H1 (cell line): ENCODE measurements around the gene ANK3. TPM values are rescaled to one million over a fixed set of nuclear protein-coding genes. Genes with fewer than 3 reads are reported as not detected.

Source experiments
- CTCF ChIA-PET: fragments of 300-600 bp; sonication (Branson Sonifier 250); formaldehyde crosslinking; loops from one replicate; lab custom pipeline; 2021; ENCODE audit not compliant: partially characterized antibody; lab: Charles Lee
- POLR2A ChIA-PET: fragments of 300-600 bp; sonication (Branson Sonifier 250); formaldehyde crosslinking; loops from one replicate; lab custom pipeline; 2021; ENCODE audit warnings: inconsistent platforms; ENCODE audit not compliant: partially characterized antibody; lab: Charles Lee
- DNase-seq, 2 experiments: peaks; one replicate each; pipeline versions ENCODE4 v3.0.0 to v3.0.0-alpha.2; 2010 to 2022; ENCODE audit warnings: low spot score in 2 of 2, low read depth in 1 of 2, mixed read lengths in 1 of 2
- FAIRE-seq: peaks from 2 replicates; lab custom pipeline; 2011; peaks lifted over from hg19 to GRCh38; lab: Jason Lieb, UNC
- H2AFZ ChIP-seq: 2 replicates; pipeline ENCODE4 v1.8.1; 2012; ENCODE audit warnings: low read length, inconsistent platforms
- H2AK5ac ChIP-seq: 2 replicates; pipeline ENCODE4 v1.6.1; 2013; ENCODE audit warnings: low read depth, low read length
- H2BK120ac ChIP-seq: replicated peaks from 2 replicates; pipeline ENCODE3; 2013; ENCODE audit warnings: low read depth, low read length, inconsistent platforms
- H2BK12ac ChIP-seq: 2 replicates; pipeline ENCODE4 v1.6.1; 2013; ENCODE audit warnings: low read depth, low read length
- H2BK15ac ChIP-seq: 2 replicates; pipeline ENCODE4 v1.6.1; 2013; ENCODE audit warnings: low read length
- H2BK20ac ChIP-seq: 2 replicates; pipeline ENCODE4 v1.6.1; 2013; ENCODE audit warnings: low read length
- H2BK5ac ChIP-seq: 2 replicates; pipeline ENCODE4 v1.6.1; 2013; ENCODE audit warnings: low read depth, low read length
- H3K14ac ChIP-seq: 2 replicates; pipeline ENCODE4 v1.6.1; 2013; ENCODE audit warnings: inconsistent platforms; ENCODE audit not compliant: insufficient read length
- H3K18ac ChIP-seq: 2 replicates; pipeline ENCODE4 v1.6.1; 2013; ENCODE audit warnings: low read length; ENCODE audit errors: extremely low read depth
- H3K23ac ChIP-seq: 2 replicates; pipeline ENCODE4 v1.6.1; 2013; ENCODE audit warnings: inconsistent platforms; ENCODE audit not compliant: insufficient read length
- H3K23me2 ChIP-seq: 2 replicates; pipeline ENCODE4 v1.6.1; 2013; ENCODE audit warnings: low read depth, low read length
- H3K27ac ChIP-seq: 2 replicates; pipeline ENCODE4 v1.6.1; 2011; ENCODE audit warnings: low read depth, low read length, inconsistent platforms
- H3K27me3 ChIP-seq, 4 experiments: replicated peaks in 1 of 4; 1 replicate in 1 of 4; 2 replicates in 3 of 4; pipeline versions ENCODE4 v1.6.1 to v1.8.1; 2011 to 2013; ENCODE audit warnings: low read length in 3 of 4, mild to moderate bottlenecking in 3 of 4, inconsistent platforms in 2 of 4, mixed read lengths in 2 of 4, moderate library complexity in 1 of 4; ENCODE audit not compliant: control insufficient read depth in 3 of 4, insufficient read depth in 3 of 4; ENCODE audit errors: extremely low read depth in 1 of 4
- H3K36me3 ChIP-seq, 4 experiments: 2 replicates each; pipeline versions ENCODE4 v1.6.1 to v1.8.1; 2011 to 2013; ENCODE audit warnings: mild to moderate bottlenecking in 4 of 4, low read length in 3 of 4, moderate library complexity in 2 of 4, control low read depth in 1 of 4, inconsistent platforms in 1 of 4; ENCODE audit not compliant: insufficient read depth in 4 of 4, control insufficient read depth in 2 of 4
- H3K4ac ChIP-seq: replicated peaks from 2 replicates; pipeline ENCODE3; 2013; ENCODE audit warnings: low read length, low read depth, mixed read lengths, inconsistent platforms; ENCODE audit not compliant: insufficient read length
- H3K4me1 ChIP-seq, 4 experiments: replicated peaks in 1 of 4; 1 replicate in 1 of 4; 2 replicates in 3 of 4; pipeline versions ENCODE4 v1.6.1 to v1.8.1; 2011 to 2013; ENCODE audit warnings: low read length in 3 of 4, inconsistent platforms in 2 of 4, mixed read lengths in 1 of 4; ENCODE audit not compliant: insufficient read depth in 4 of 4, control insufficient read depth in 3 of 4
- H3K4me2 ChIP-seq, 2 experiments: 2 replicates each; pipeline versions ENCODE4 v1.6.1 to v1.8.1; 2011 to 2013; ENCODE audit warnings: low read depth in 2 of 2, low read length in 2 of 2, control low read depth in 1 of 2, inconsistent platforms in 1 of 2, mild to moderate bottlenecking in 1 of 2; ENCODE audit not compliant: insufficient read depth in 1 of 2
- H3K4me3 ChIP-seq, 4 experiments: fragments of 200-600, 300-600 bp in 1 of 4; sonication (generic), shearing (Covaris generic), sonication (Bioruptor Twin) in 1 of 4; 2 replicates each; pipeline versions ENCODE4 v1.5.1 to v1.8.1; 2011 to 2016; ENCODE audit warnings: low read length in 4 of 4, low read depth in 3 of 4, control low read depth in 2 of 4, inconsistent platforms in 2 of 4, mild to moderate bottlenecking in 2 of 4, mixed read lengths in 1 of 4, moderate library complexity in 1 of 4; ENCODE audit not compliant: insufficient read depth in 2 of 4; ENCODE audit errors: extremely low read depth in 1 of 4
- H3K56ac ChIP-seq: replicated peaks from 2 replicates; pipeline ENCODE3; 2013; ENCODE audit warnings: low read depth, mild to moderate bottlenecking, mixed read lengths, low read length, inconsistent platforms; ENCODE audit not compliant: insufficient read length
- H3K79me1 ChIP-seq: 2 replicates; pipeline ENCODE4 v1.6.1; 2013; ENCODE audit warnings: low read depth, low read length, control low read depth
- H3K79me2 ChIP-seq, 2 experiments: 2 replicates each; pipeline versions ENCODE4 v1.6.1 to v1.8.1; 2012 to 2013; ENCODE audit warnings: low read length in 2 of 2, mild to moderate bottlenecking in 2 of 2, inconsistent platforms in 1 of 2; ENCODE audit not compliant: insufficient read depth in 2 of 2, control insufficient read depth in 1 of 2
- H3K9ac ChIP-seq, 4 experiments: replicated peaks in 1 of 4; 1 replicate in 1 of 4; 2 replicates in 3 of 4; pipeline versions ENCODE4 v1.6.1 to v1.8.1; 2011 to 2013; ENCODE audit warnings: low read depth in 3 of 4, low read length in 3 of 4, control low read depth in 2 of 4, mild to moderate bottlenecking in 2 of 4, moderate library complexity in 2 of 4, inconsistent platforms in 1 of 4; ENCODE audit errors: extremely low read depth in 1 of 4
- H3K9me3 ChIP-seq, 2 experiments: 2 replicates each; pipeline versions ENCODE4 v1.6.1 to v1.8.1; 2012 to 2013; ENCODE audit warnings: mild to moderate bottlenecking in 2 of 2, moderate library complexity in 2 of 2, control low read depth in 1 of 2, inconsistent platforms in 1 of 2, low read depth in 1 of 2, low read length in 1 of 2, mixed read lengths in 1 of 2; ENCODE audit not compliant: insufficient read depth in 2 of 2
- H4K20me1 ChIP-seq, 2 experiments: replicated peaks in 1 of 2; 2 replicates each; pipeline versions ENCODE3 to v1.8.1; 2011 to 2013; ENCODE audit warnings: inconsistent platforms in 2 of 2, low read length in 2 of 2, mild to moderate bottlenecking in 1 of 2; ENCODE audit not compliant: insufficient read depth in 2 of 2, control insufficient read depth in 1 of 2
- H4K5ac ChIP-seq: 2 replicates; pipeline ENCODE4 v1.6.1; 2013; ENCODE audit warnings: low read length, low read depth, mixed read lengths, inconsistent platforms; ENCODE audit not compliant: insufficient read length
- H4K8ac ChIP-seq: 2 replicates; pipeline ENCODE4 v1.8.0; 2013; ENCODE audit warnings: mild to moderate bottlenecking, moderate library complexity, low read length, inconsistent platforms; ENCODE audit not compliant: insufficient read depth; ENCODE audit errors: extremely low read depth
- H4K91ac ChIP-seq: replicated peaks from 2 replicates; pipeline ENCODE3; 2013; ENCODE audit warnings: low read length, mixed read lengths, inconsistent platforms; ENCODE audit not compliant: insufficient read length
- KDM5A ChIP-seq: fragments of 200-600 bp; IDR thresholded peaks from 2 replicates; pipeline ENCODE4 v1.7.1; 2012; ENCODE audit warnings: mild to moderate bottlenecking, low read length, inconsistent platforms, mixed read lengths
- WGBS, 2 experiments: shearing (Covaris generic) in 1 of 2; methylation state at CpG; one replicate each; pipeline versions ENCODE4 v1.1.6 to v1.1.7; 2013 to 2015; ENCODE audit warnings: low lambda C conversion rate in 2 of 2, mixed read lengths in 2 of 2, inconsistent platforms in 1 of 2, low coverage in 1 of 2, missing lambda C conversion rate in 1 of 2; ENCODE audit not compliant: insufficient replicate concordance in 2 of 2, insufficient coverage in 1 of 2, insufficient read length in 1 of 2; ENCODE audit errors: extremely low coverage in 1 of 2, missing lambda C conversion rate in 1 of 2; 5-methylcytosine and 5-hydroxymethylcytosine counted together
- polyA plus RNA-seq, 7 experiments: library from polyadenylated mRNA; depleted of rRNA in 3 of 7; stranded (reverse) in 5 of 7; unstranded in 2 of 7; fragments of >200 nt in 5 of 7; fragments of 200-250 nt in 2 of 7; gene quantifications; 1 replicate in 5 of 7; 2 replicates in 1 of 7; 4 replicates in 1 of 7; pipeline versions ENCODE4 v1.2.1 to v1.2.3, GENCODE V29; 2011 to 2013; ENCODE audit warnings: missing spikeins in 2 of 7, mixed read lengths in 2 of 7
- total RNA-seq: library from RNA; stranded (reverse); fragmentation: NEBNext Ultra II Directional; extraction: Animal tissue kit (Norgen Biotek cat#: 25700); gene quantifications from 2 replicates; pipeline ENCODE4 v1.2.1, GENCODE V29; 2021

The ANK3 gene
- total and polyA plus RNA-seq, 2 of the 8 experiments (the other 6 are each of a cell fraction or from before 2014, with no cell fraction given), result 18.1 to 67.9 TPM

- no peaks in the 10 kb centered on the region for H3K23me2 ChIP-seq
- H3K56ac ChIP-seq, result no peak overlapping the region
- no peak overlapping the region for H3K27ac ChIP-seq
- DNase-seq (no peak), FAIRE-seq (no peak)
- peaks cover 3 to 8% (median 6%) of the 10 kb centered on the region in 4 experiments; a peak in 4 of 7 replicates for H3K4me1 ChIP-seq
- no peak overlapping the region for H2AFZ ChIP-seq
- no peak overlapping the region for H2BK15ac ChIP-seq
- ChIA-PET POLR2A (no interaction called here), CTCF (no interaction called here)
- H2BK12ac ChIP-seq, result no peak overlapping the region
- H3K36me3 ChIP-seq, result no peaks in the 10 kb centered on the region
- H2AK5ac ChIP-seq, result no peak overlapping the region
- no peak overlapping the region for H2BK5ac ChIP-seq
- H4K91ac ChIP-seq, result no peak overlapping the region
- H3K4ac ChIP-seq, result no peak overlapping the region
- H2BK20ac ChIP-seq, result no peak overlapping the region
- H2BK120ac ChIP-seq, result no peak overlapping the region
- no peak overlapping the region for H3K4me2 ChIP-seq
- H3K9ac ChIP-seq, result no peak overlapping the region
- H3K4me3 ChIP-seq, result no peak overlapping the region
- no peak for TF ChIP-seq KDM5A
- H3K27me3 ChIP-seq, result no peaks in the 10 kb centered on the region
- H4K20me1 ChIP-seq, result no peaks in the 10 kb centered on the region
- H3K79me2 ChIP-seq, result no peaks in the 10 kb centered on the region
- no peak overlapping the region for H3K18ac ChIP-seq
- no peak overlapping the region for H3K23ac ChIP-seq
- H3K14ac ChIP-seq, result no peak overlapping the region
- H3K9me3 ChIP-seq, result no peaks in the 10 kb centered on the region
- H3K79me1 ChIP-seq, result no peaks in the 10 kb centered on the region
- H4K8ac ChIP-seq, result no peak overlapping the region
- 94% methylated on average over 1 of the region's 1 CpG; no CpG with 5 or more reads in 1 of the 2 experiments for WGBS, 2 experiments
- H4K5ac ChIP-seq, result no peak overlapping the region
Measured at GRCh38 chr10:60340973-60341372, 48.7 kb downstream of the ANK3 start.
